ENCODE measurements around the gene MVD. TPM values are rescaled to one million over a fixed set of nuclear protein-coding genes. Genes with fewer than 3 reads are reported as not detected.

Gene MVD
- total and polyA plus RNA-seq, 10 of the 15 experiments (the other 5 are each of a cell fraction or from before 2014, with no cell fraction given) = 5.0 to 147 (median 65.0) TPM

GRCh38 chr16:88706229-88706964 is 43.5 kb upstream of the MVD start, which contains the start of the genes CTU2 and RNF166 (continued):
- TF ChIP-seq RELB (IDR thresholded peaks at IDR 0.05; ENCODE audit: low read depth) (no peak), SIX5 (IDR thresholded peaks at IDR 0.05; ENCODE audit: low read depth, low read length, severe bottlenecking) (peak; percentile 60), USF1 (IDR thresholded peaks at IDR 0.05; ENCODE audit: borderline replicate concordance, extremely low read length, insufficient read depth, low read depth, low read length) (peak; percentile 76), CHD2 (IDR thresholded peaks at IDR 0.05; ENCODE audit: borderline replicate concordance, low read depth, low read length) (no peak), RCOR1 (conservative IDR thresholded peaks at IDR 0.05; ENCODE audit: low read depth, low read length) (no peak), MLLT1 (IDR thresholded peaks at IDR 0.05) (no peak), FOS (IDR thresholded peaks at IDR 0.05; ENCODE audit: borderline replicate concordance, extremely low read depth, insufficient read length) (no peak), POLR2A (IDR thresholded peaks at IDR 0.05; ENCODE audit: low read depth, low read length) (peak; percentile 75; the same call in 1 of the 2 replicates), SMARCA5 (IDR thresholded peaks at IDR 0.05) (peak; percentile 77; the same call in 1 of the 2 replicates), RB1 (IDR thresholded peaks at IDR 0.05; ENCODE audit: borderline replicate concordance) (peak; percentile 84; the same call in 1 of the 2 replicates), ZNF207 (IDR thresholded peaks at IDR 0.05; ENCODE audit: borderline replicate concordance) (peak; percentile 95; the same call in 1 of the 2 replicates), BACH1 (IDR thresholded peaks at IDR 0.05; ENCODE audit: borderline replicate concordance) (peak; percentile 75), NFYA (IDR thresholded peaks at IDR 0.05; ENCODE audit: borderline replicate concordance, low read depth, low read length) (no peak), RUNX3 (IDR thresholded peaks at IDR 0.05; ENCODE audit: low read length) (peak; percentile 67), ZNF24 (IDR thresholded peaks at IDR 0.05) (peak; percentile 63; the same call in 1 of the 2 replicates), SP1 (IDR thresholded peaks at IDR 0.05; ENCODE audit: low read depth, low read length) (peak; percentile 72), PAX8 (IDR thresholded peaks at IDR 0.05) (no peak), BHLHE40 (IDR thresholded peaks at IDR 0.05; ENCODE audit: borderline replicate concordance in 1 of 2, low read depth in 2 of 2, low read length in 1 of 2) (peak in 1 of 2 experiments; percentile 87; a peak in 3 of 4 replicates)

All from GM12878 (cell line).